A673 (cell line): ENCODE data around the gene CIP2A.

Experiments
- EZH2 ChIP-seq: fragments of 200-600 bp; sonication (generic); IDR thresholded peaks from 2 replicates; pipeline ENCODE4 v1.6.1; 2017; ENCODE audit warnings: borderline replicate concordance, low read depth, mild to moderate bottlenecking, mixed read lengths, antibody characterized with exemption, low read length; ENCODE audit not compliant: poor library complexity, severe bottlenecking
- TF ChIP-seq, protein P1 (sequence below): fragments of 300-800, 200-600 bp; sonication (generic); conservative IDR thresholded peaks from 2 replicates; pipeline ENCODE4 v1.5.1; 2017; ENCODE audit warnings: low read depth, mild to moderate bottlenecking, antibody characterized with exemption, low read length, moderate library complexity, mixed read lengths

DNA sequence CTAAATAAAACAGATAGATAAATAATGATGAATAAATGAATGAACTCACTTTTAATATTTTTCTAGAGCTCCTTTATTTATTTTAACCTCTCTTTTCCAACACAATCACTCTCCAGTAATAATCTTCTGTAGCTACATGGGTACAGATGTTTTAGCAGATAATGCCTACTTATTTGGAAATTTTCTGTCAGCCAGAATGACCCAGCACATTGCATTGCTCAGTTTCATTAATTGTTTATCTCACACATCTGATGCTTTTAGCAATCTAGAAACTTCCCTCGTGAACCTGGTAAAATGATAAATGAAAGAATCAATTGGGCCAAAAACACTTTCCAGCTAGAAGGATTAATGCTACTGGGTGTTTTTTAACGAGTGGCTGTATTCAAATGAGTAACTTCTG is 64.0 kb downstream of the CIP2A start:
- TF ChIP-seq EZH2 = no peak
- TF ChIP-seq, protein P1, sequence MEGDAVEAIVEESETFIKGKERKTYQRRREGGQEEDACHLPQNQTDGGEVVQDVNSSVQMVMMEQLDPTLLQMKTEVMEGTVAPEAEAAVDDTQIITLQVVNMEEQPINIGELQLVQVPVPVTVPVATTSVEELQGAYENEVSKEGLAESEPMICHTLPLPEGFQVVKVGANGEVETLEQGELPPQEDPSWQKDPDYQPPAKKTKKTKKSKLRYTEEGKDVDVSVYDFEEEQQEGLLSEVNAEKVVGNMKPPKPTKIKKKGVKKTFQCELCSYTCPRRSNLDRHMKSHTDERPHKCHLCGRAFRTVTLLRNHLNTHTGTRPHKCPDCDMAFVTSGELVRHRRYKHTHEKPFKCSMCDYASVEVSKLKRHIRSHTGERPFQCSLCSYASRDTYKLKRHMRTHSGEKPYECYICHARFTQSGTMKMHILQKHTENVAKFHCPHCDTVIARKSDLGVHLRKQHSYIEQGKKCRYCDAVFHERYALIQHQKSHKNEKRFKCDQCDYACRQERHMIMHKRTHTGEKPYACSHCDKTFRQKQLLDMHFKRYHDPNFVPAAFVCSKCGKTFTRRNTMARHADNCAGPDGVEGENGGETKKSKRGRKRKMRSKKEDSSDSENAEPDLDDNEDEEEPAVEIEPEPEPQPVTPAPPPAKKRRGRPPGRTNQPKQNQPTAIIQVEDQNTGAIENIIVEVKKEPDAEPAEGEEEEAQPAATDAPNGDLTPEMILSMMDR = no peak
